Measurements from ENCODE around the gene MAB21L1. TPM values are rescaled to one million over a fixed set of nuclear protein-coding genes. Genes with fewer than 3 reads are reported as not detected.

Gene MAB21L1
- total and polyA plus RNA-seq, 2 of the 8 experiments (the other 6 are each of a cell fraction or from before 2014, with no cell fraction given), result not detected

- TF ChIP-seq CHD7 (IDR thresholded peaks at IDR 0.05; ENCODE audit: insufficient replicate concordance, low read length), result no peak
- TF ChIP-seq TCF12 (IDR thresholded peaks at IDR 0.05; ENCODE audit: low read depth, low read length), result no peak
- TF ChIP-seq EZH2 (IDR thresholded peaks at IDR 0.05; ENCODE audit: low read depth, low read length, severe bottlenecking), result no peak
- no peak for TF ChIP-seq BACH1 (IDR thresholded peaks at IDR 0.05; ENCODE audit: low read length)
- no peak for TF ChIP-seq EGR1 (IDR thresholded peaks at IDR 0.05; ENCODE audit: borderline replicate concordance, low read depth, low read length)
- TF ChIP-seq NANOG (IDR thresholded peaks at IDR 0.05; ENCODE audit: insufficient read depth, low read depth, low read length, poor library complexity, severe bottlenecking), result no peak
- TF ChIP-seq SP2 (IDR thresholded peaks at IDR 0.05; ENCODE audit: low read length), result no peak
- no peak for TF ChIP-seq SP4 (IDR thresholded peaks at IDR 0.05; ENCODE audit: low read length)
- TF ChIP-seq RFX5 (IDR thresholded peaks at IDR 0.05; ENCODE audit: borderline replicate concordance, low read depth, low read length), result no peak
- no peak for TF ChIP-seq RAD21 (IDR thresholded peaks at IDR 0.05 in 1 of 2, conservative IDR thresholded peaks at IDR 0.05 in 1 of 2; ENCODE audit: low read depth in 2 of 2, low read length in 2 of 2)
- TF ChIP-seq CBX8 (IDR thresholded peaks at IDR 0.05; ENCODE audit: borderline replicate concordance, low read depth, low read length), result no peak
Measured at GRCh38 chr13:35481777-35482176, 5.3 kb upstream of the MAB21L1 start (continued).

Measured in H1 (cell line).